Activated T-cell treated with anti-CD3 and anti-CD28 coated beads, Interleukin-2, amount 50 U/mL, for 4 hours (primary cell): ENCODE measurements around the gene ALDH7A1. TPM values are rescaled to one million over a fixed set of nuclear protein-coding genes. Genes with fewer than 3 reads are reported as not detected.
A peak's percentile ranks its signal among the peaks of the same experiment; 100 is the strongest.
"Not testable (repeated sequence)": the region's sequence is repeated elsewhere in the genome, so short reads cannot be mapped to it uniquely, and the experiment has no call there.

Source experiments
- ATAC-seq, 2 donors: fragments of 200-7000 bp; cut with Tn5 transposase; one replicate each; pipeline ENCODE4 v1.10.0; 2021
- DNase-seq: peaks from one replicate; pipeline ENCODE4 v3.0.0-alpha.2; 2020
- H3K27me3 Mint-ChIP-seq: one replicate; pipeline ENCODE4 v1.8.0; 2021; ENCODE audit warnings: low read depth, mixed read lengths
- H3K36me3 Mint-ChIP-seq: one replicate; pipeline ENCODE4 v1.8.0; 2022; ENCODE audit warnings: mixed read lengths; ENCODE audit not compliant: insufficient read depth
- H3K4me1 Mint-ChIP-seq: one replicate; pipeline ENCODE4 v1.8.0; 2021; ENCODE audit warnings: low read depth, mixed read lengths
- H3K4me3 Mint-ChIP-seq: one replicate; pipeline ENCODE4 v1.8.0; 2021; ENCODE audit warnings: mild to moderate bottlenecking, moderate library complexity, mixed read lengths
- H3K9me3 Mint-ChIP-seq: one replicate; pipeline ENCODE4 v1.8.0; 2021; ENCODE audit warnings: mixed read lengths
- total RNA-seq, 3 donors: library from RNA; stranded (reverse); gene quantifications; one replicate each; pipeline ENCODE4 v1.2.1, GENCODE V29; 2021

ALDH7A1 gene
- total RNA-seq = 1 to 10 TPM; 1.1 to 1.5 (median 1.4) TPM

- H3K9me3 Mint-ChIP-seq = no peaks in the 10 kb centered on the region
- DNase-seq = peak; percentile 21
- no peaks in the 10 kb centered on the region for H3K36me3 Mint-ChIP-seq
- H3K4me1 Mint-ChIP-seq = peaks cover 6% of the 10 kb centered on the region
- ATAC-seq = peak; percentile 85 to 88
- peaks cover 14% of the 10 kb centered on the region for H3K27me3 Mint-ChIP-seq
- H3K4me3 Mint-ChIP-seq = peak within 1 kb of the TSS; percentile 80
Measured at GRCh38 chr5:126594748-126595485, at the start of gene ALDH7A1. ALDH7A1 (minus strand) TSS chr5:126595219; CDS start chr5:126595198, 21 bp downstream.

GRCh38 chr5:126641387-126641786 lies 46.4 kb upstream of the ALDH7A1 start:
- Mint-ChIP-seq H3K27me3 (peaks cover 2% of the 10 kb centered on the region), H3K9me3 (peaks cover 9% of the 10 kb centered on the region), H3K36me3 (peaks cover 3% of the 10 kb centered on the region), H3K4me1 (no peaks in the 10 kb centered on the region), H3K4me3 (no peak overlapping the region)
- DNase-seq (no peak), ATAC-seq (no peak)

DNA sequence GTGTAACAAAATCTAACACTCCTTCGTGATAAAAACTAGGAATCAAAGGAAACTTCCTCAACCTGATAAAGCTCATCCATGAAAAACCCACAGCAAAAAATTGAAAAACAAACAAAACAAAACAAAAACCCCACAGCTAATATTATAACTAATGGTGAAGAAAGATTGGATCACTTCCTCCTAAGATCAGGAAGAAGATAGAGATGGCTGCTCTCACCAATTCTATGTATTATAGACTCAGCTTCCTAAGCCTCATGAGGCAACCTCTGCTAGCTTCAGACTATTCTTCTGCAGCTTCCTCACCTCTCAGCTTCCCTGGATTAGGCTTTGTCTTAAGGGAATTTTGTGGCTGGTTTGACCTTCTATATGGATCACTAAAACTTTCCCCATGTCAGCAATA lies 45.8 kb upstream of the ALDH7A1 start:
- H3K27me3 Mint-ChIP-seq = peaks cover 2% of the 10 kb centered on the region
- no peak for DNase-seq
- H3K4me3 Mint-ChIP-seq = no peak overlapping the region
- peaks cover 9% of the 10 kb centered on the region for H3K9me3 Mint-ChIP-seq
- H3K4me1 Mint-ChIP-seq = no peaks in the 10 kb centered on the region
- H3K36me3 Mint-ChIP-seq = peaks cover 3% of the 10 kb centered on the region
- no peak for ATAC-seq

DNA sequence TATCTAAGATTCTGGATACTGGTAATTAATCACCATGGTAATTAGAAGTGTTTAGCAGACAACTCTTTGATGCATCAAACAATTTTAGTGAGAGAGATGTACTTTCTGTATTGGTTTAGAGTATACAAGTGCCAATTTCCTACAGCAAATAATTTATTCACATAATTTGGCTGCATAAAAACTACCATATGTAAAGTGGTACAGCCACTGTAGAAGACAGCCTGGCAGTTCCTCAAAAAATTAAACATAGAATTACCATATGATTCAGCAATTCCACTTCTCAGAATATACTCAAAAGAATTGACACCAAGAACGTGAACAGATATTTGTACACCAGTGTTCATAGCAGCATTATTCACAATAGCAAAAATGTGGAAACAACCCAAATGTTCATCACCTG lies 41.9 kb upstream of the ALDH7A1 start:
- H3K4me1 Mint-ChIP-seq = no peaks in the 10 kb centered on the region
- no peaks in the 10 kb centered on the region for H3K36me3 Mint-ChIP-seq
- no peak overlapping the region for H3K4me3 Mint-ChIP-seq
- ATAC-seq (no peak), DNase-seq (no peak)
- H3K9me3 Mint-ChIP-seq = no peaks in the 10 kb centered on the region
- H3K27me3 Mint-ChIP-seq = no peaks in the 10 kb centered on the region

DNA sequence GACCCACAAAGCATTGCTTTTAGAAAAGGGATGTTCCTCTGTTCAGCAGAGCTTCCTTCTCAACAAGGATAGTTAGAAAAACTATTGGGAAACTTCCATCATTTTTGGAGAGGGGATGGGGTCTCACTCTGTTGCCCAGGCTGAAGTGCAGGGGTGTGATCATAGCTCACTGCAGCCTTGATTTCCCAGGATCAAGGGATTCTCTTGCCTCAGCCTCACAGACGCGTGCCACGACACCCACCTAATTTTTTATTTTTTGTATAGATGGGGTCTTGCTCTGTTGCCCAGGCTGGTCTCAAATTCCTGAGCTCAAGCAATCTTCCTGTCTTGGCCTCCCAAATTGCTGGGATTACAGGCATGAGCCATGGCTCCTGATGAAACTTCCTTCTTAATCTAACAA lies 40.6 kb upstream of the ALDH7A1 start:
- H3K9me3 Mint-ChIP-seq = no peaks in the 10 kb centered on the region
- DNase-seq = no peak
- H3K4me1 Mint-ChIP-seq = no peaks in the 10 kb centered on the region
- no peaks in the 10 kb centered on the region for H3K27me3 Mint-ChIP-seq
- H3K36me3 Mint-ChIP-seq = no peaks in the 10 kb centered on the region
- H3K4me3 Mint-ChIP-seq = no peak overlapping the region
- ATAC-seq = no peak

DNA sequence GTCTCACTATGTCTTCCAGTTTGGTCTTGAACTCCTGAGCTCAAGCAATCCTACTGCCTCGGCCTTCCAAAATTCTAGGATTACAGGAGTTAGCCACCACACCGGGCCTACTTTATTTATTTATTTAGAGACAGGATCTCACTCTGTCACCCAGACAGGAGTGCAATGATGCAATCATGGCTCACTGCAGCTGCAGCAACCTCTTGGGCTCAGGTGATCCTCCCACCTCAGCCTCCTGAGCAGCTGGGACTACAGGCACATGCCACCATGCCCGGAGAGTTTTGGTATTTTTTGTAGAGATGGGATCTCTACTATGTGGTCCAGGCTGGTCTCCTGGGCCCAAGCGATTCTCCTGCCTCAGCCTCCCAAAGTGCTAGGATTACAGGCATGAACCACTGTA lies 38.5 kb upstream of the ALDH7A1 start:
- Mint-ChIP-seq H3K27me3 (no peaks in the 10 kb centered on the region), H3K36me3 (no peaks in the 10 kb centered on the region), H3K4me3 (no peak overlapping the region), H3K9me3 (no peaks in the 10 kb centered on the region), H3K4me1 (no peaks in the 10 kb centered on the region)
- DNase-seq (no peak), ATAC-seq (no peak)

GRCh38 chr5:126631920-126632319 lies 36.9 kb upstream of the ALDH7A1 start:
- Mint-ChIP-seq H3K27me3 (no peaks in the 10 kb centered on the region), H3K36me3 (no peaks in the 10 kb centered on the region), H3K4me3 (no peak overlapping the region), H3K4me1 (no peaks in the 10 kb centered on the region), H3K9me3 (no peaks in the 10 kb centered on the region)
- no peak for DNase-seq
- no peak for ATAC-seq

DNA sequence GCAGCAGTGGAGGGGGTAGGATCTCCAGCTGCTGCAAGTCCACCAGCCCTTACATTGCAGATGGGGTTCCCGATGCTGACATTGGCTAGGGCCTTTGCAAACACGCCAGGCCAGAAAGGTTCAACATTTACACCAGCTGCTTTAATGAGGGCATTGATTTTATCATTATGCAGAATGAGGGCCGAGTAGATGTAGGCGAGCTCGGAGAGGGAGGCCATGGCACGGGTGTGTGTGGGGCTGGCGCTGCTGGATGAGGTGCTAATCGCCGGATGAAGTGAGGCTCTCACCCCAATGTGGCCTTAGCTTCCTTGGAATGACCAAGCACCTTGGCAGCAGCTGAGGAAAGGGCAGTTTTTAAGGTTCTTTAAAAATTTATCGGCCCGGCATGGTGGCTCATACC lies 33.1 kb upstream of the ALDH7A1 start:
- Mint-ChIP-seq H3K9me3 (no peaks in the 10 kb centered on the region), H3K36me3 (peaks cover 13% of the 10 kb centered on the region), H3K4me1 (peaks cover 5% of the 10 kb centered on the region), H3K4me3 (no peak overlapping the region), H3K27me3 (no peaks in the 10 kb centered on the region)
- no peak for DNase-seq
- no peak for ATAC-seq

- H3K4me3 Mint-ChIP-seq = no peak overlapping the region
- no peaks in the 10 kb centered on the region for H3K27me3 Mint-ChIP-seq
- H3K9me3 Mint-ChIP-seq = no peaks in the 10 kb centered on the region
- peaks cover 19% of the 10 kb centered on the region for H3K36me3 Mint-ChIP-seq
- H3K4me1 Mint-ChIP-seq = peaks cover 5% of the 10 kb centered on the region
- no peak for ATAC-seq
- DNase-seq = no peak
Measured at GRCh38 chr5:126624534-126624933, 29.5 kb upstream of the ALDH7A1 start.

- H3K4me3 Mint-ChIP-seq = no peak overlapping the region
- H3K9me3 Mint-ChIP-seq = no peaks in the 10 kb centered on the region
- no peak for DNase-seq
- peaks cover 25% of the 10 kb centered on the region for H3K36me3 Mint-ChIP-seq
- no peak for ATAC-seq
- no peaks in the 10 kb centered on the region for H3K27me3 Mint-ChIP-seq
- H3K4me1 Mint-ChIP-seq = peaks cover 5% of the 10 kb centered on the region
Measured at GRCh38 chr5:126619781-126620180, 24.8 kb upstream of the ALDH7A1 start.

GRCh38 chr5:126617603-126618002 lies 22.6 kb upstream of the ALDH7A1 start:
- not testable (repeated sequence) for H3K4me1 Mint-ChIP-seq, H3K4me3 Mint-ChIP-seq, DNase-seq, ATAC-seq, H3K9me3 Mint-ChIP-seq, H3K27me3 Mint-ChIP-seq
- peaks cover 16% of the 10 kb centered on the region for H3K36me3 Mint-ChIP-seq

DNA sequence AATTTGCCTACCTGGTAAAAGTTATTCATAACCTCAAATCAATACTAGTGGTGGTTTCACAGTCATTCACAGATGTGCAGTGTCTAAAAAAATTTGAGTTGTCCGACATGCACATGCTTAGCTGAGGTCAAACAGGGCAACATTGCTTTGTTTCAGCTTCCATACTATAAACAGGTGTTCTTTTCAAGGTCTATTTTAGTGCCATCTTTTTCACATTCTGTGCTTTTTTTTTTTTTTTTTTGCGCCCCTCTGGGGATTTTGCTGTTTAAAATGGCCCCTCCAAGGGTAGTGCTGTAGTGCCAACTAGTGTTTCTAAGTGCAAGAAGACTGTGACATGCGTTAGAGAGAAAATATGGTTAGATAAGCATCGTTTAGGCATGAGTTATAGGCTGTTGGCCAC lies 20.3 kb upstream of the ALDH7A1 start:
- no peaks in the 10 kb centered on the region for H3K9me3 Mint-ChIP-seq

DNA sequence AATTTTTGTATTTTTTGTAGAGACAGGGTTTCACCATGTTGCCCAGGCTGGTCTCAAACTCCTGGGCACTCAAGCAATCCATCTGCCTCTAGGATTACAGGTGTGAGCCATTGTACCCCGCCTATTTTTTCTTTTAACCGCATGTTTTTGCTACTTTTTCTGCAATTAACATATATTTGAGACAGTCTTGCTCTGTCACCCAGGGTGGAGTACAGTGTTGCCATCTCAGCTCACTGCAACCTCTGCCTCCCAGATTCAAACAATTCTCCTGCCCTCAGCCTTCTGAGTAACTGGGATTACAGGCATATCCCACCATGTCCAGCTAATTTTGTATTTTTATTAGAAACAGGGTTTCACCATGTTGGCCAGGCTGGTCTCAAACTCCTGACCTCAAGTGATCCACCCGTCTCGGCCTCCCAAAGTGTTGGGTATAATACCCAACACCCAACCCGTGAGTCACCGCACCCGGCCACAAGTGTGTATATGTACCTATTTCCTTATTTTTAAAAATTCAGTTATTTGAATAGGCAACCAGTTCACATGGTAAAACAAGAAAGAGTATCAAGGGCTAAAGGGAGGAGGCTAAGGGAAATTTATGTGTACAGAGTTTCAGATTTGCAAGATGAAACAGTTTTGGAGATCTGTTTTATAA lies 19.0 kb upstream of the ALDH7A1 start:
- H3K9me3 Mint-ChIP-seq = no peaks in the 10 kb centered on the region
- H3K36me3 Mint-ChIP-seq = peaks cover 24% of the 10 kb centered on the region
- H3K27me3 Mint-ChIP-seq = no peaks in the 10 kb centered on the region
- ATAC-seq (no peak), DNase-seq (no peak)
- no peak overlapping the region for H3K4me3 Mint-ChIP-seq
- peaks cover 13% of the 10 kb centered on the region for H3K4me1 Mint-ChIP-seq

More for the DNA sequence above, 20.3 kb upstream of the ALDH7A1 start:
- H3K4me3 Mint-ChIP-seq = no peak overlapping the region
- DNase-seq (no peak), ATAC-seq (no peak)
- peaks cover 25% of the 10 kb centered on the region for H3K36me3 Mint-ChIP-seq
- H3K27me3 Mint-ChIP-seq = no peaks in the 10 kb centered on the region
- peaks cover 10% of the 10 kb centered on the region for H3K4me1 Mint-ChIP-seq

DNA sequence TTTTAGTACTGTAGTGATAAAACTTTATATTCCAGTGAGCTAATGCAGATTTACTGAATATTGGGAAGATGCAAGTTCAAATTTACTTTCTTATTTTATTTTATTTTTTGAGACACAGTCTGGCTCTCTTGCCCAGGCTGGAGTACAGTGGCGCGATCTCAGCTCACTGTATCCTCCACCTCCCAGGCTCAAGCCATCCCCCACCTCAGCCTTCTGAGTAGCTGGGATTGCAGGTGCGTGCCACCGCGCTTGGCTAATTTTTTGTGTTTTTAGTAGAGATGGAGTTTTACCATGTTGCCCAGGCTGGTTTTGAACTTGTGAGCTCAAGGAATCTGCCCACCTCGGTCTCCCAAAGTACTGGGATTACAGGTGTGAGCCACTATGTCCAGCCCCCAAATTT lies 15.6 kb upstream of the ALDH7A1 start:
- H3K4me3 Mint-ChIP-seq = no peak overlapping the region
- no peaks in the 10 kb centered on the region for H3K9me3 Mint-ChIP-seq
- peaks cover 27% of the 10 kb centered on the region for H3K36me3 Mint-ChIP-seq
- no peak for ATAC-seq
- peaks cover 26% of the 10 kb centered on the region for H3K4me1 Mint-ChIP-seq
- H3K27me3 Mint-ChIP-seq = no peaks in the 10 kb centered on the region
- no peak for DNase-seq

DNA sequence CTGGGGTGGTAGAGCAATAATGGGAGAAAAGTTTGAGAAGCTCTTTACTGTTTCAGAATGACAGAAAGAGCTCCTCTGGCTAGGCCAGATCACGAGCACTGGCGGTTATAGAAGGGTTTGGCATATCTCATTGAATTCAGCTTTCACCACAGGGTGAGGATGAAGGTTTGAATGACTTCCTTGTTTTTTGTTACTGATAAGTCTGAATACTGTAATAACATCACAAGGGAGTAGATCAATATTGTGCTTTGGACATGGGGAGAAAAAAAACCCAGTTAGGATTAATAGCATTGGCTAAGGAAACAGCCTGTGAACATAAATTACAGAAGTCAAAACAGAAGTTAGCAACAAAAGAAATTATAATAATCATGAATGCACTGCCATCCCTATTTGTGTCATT lies 15.1 kb upstream of the ALDH7A1 start:
- DNase-seq (no peak), ATAC-seq (no peak)
- H3K9me3 Mint-ChIP-seq = no peaks in the 10 kb centered on the region
- H3K4me3 Mint-ChIP-seq = no peak overlapping the region
- H3K27me3 Mint-ChIP-seq = no peaks in the 10 kb centered on the region
- H3K4me1 Mint-ChIP-seq = peaks cover 29% of the 10 kb centered on the region
- peaks cover 28% of the 10 kb centered on the region for H3K36me3 Mint-ChIP-seq
